HG03039 (cell line): Measurements from ENCODE around the gene ATP13A3.
"Not testable (repeated sequence)": the region's sequence is repeated elsewhere in the genome, so short reads cannot be mapped to it uniquely, and the experiment has no call there.

Source experiments
- ATAC-seq: cut with Tn5 transposase; IDR thresholded peaks from one replicate; pipeline ENCODE4 v1.9.1; 2021; ENCODE audit warnings: mild to moderate bottlenecking, moderate library complexity; ENCODE audit not compliant: unreplicated experiment

ATP13A3 gene

DNA sequence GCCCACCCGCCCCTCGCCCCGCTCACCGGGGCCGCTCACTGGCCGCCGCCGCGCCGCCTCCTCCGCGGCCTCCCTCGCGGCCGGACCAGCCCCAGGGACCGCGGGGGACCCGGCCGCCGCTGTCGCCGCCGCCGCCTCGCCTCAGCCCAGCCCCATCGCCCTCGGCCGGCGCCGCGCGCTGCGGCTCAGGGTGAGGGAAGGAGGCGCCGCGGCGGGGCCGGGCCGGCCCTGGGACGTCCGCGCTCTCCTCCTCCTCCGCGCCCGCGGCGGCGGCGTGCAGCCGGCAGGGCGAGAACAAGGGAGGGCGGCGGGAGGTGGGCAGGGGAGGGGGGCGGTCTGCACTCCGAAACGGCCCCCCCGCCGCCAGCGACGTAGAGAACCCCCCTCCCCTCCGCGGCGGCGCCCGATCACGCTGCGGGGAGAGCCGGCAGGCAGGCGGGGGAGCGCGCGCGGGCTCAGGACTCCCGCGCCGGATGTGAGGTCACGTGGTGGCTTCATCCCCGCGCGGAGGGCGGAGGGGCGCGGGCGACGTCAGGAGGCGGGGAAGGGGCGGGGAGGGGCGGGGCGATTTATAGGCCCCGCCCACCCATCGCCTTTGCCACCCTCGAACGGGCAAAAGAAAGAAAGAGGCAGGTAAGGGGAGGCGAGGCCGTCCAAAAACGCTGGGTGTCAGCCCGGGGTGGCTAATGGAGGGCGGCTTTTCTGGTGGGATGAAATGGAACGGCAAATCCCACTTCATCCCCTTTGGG lies at the start of gene ATP13A3:
ATP13A3 (minus strand) TSS at position 463 of the 749 bp plus-strand sequence. CDS start 24,812 bp downstream, outside the sequence.
- ATAC-seq: peak; percentile 62

DNA sequence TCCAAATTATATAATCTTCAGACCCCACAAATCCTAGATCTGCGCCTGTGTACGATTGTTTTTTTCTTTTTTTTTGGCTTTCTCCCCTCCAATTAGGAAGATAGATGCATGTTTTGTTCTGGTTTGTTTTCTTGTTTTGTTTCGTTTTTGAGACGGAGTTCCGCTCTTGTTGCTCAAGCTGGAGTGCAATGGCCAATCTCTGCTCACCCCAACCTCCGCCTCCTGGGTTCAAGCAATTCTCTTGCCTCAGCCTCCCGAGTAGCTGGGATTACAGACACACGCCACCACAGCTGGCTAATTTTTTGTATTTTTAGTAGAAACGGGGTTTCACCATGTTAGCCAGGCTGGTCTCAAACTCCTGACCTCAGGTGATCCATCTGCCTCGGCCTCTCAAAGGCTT lies 48.4 kb upstream of the ATP13A3 start:
- ATAC-seq: not testable (repeated sequence)

DNA sequence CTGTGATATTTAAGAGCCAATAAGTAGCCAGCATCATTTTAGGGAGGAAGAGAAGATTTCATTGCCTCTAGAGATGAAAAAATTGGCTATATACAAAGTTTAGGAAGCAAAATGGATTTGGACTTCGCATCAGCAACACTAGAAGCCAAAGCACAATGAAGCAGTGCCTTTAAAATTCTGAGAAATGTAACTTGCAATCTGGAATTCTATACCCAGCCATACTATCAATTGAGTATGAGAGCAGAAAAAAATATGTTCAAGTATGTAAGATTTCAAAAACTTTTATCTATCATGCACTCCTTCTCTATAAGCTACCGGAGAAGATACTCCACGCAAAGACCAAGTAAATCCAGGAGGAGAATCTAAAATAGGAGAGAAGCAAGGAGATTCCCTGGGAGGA lies 47.4 kb upstream of the ATP13A3 start:
- ATAC-seq: no peak

DNA sequence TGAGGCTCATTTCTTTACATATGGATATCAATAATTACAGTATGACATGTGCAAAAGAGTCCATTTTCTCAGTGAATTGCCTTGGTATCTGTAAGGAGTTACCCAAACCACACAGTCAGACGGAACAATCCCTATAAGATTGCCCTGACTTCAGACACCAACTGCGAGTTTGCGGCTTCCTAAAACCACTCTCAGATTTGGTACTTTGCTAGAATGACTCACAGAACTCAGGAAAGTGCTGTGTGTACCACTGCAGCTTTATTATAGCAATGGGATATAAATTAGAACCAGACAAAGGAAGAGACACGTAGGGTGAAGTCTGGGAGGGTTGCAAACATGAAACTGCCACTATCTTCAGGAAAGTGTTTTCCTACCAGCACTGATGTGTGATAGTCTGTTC lies 45.8 kb upstream of the ATP13A3 start:
- ATAC-seq: no peak

DNA sequence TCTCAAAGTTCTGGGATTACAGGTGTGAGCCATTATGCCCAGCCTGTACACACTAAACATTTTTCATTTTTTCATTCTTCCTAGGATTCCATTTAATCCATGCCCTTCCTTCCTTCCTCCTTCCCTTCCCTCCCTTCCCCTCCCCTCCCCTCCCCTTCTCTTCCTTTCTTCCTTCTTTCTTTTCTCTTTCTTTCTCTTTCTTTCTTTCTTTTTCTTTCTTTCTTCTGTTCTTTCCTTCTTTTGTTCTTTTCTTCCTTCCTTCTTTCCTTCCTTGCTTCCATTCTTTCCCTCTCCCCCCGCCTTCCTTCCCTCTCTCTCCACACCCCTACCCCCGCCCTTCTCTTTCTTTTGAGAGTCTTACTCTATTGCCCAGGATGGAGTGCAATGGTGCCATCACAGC lies 40.9 kb upstream of the ATP13A3 start:
- no peak for ATAC-seq

DNA sequence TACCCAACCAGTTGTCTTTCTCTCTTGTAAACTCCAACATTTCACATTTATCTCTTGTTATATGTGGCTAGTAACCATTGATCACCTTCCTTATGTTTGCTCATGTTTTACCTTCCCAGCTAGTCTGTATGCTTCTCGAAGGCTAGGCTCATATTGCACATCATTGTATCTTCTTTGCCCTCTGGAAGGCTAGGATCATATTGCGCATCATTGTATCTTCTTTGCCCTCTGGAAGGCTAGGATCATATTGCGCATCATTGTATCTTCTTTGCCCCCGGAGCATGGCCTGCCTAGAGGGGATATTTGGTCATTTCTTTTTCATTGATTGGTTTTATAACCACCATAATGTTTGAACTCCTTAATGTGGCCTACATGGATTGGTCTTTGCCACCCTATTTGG lies 39.4 kb upstream of the ATP13A3 start:
- no peak for ATAC-seq

DNA sequence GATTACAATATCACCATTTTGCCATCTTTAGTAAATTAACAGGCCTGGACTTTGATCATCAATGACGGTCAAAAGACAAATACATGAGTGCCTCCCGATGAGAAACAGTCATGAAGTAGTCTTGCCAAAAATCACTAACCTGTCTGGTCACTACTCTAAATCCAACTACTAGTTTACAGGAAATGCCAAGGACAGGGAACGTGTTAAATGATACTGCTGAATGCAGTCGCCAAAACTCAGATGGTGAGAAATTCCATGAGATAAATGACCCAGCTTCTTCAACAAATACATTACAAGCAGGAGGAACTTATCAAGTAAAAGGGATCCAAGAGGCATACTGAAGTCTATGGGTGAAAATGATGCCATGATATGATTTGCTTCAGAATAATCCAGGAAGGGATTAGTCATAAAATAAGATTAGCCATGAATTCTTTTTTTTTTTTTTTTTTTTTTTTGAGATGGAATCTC lies 35.8 kb upstream of the ATP13A3 start:
- no peak for ATAC-seq

DNA sequence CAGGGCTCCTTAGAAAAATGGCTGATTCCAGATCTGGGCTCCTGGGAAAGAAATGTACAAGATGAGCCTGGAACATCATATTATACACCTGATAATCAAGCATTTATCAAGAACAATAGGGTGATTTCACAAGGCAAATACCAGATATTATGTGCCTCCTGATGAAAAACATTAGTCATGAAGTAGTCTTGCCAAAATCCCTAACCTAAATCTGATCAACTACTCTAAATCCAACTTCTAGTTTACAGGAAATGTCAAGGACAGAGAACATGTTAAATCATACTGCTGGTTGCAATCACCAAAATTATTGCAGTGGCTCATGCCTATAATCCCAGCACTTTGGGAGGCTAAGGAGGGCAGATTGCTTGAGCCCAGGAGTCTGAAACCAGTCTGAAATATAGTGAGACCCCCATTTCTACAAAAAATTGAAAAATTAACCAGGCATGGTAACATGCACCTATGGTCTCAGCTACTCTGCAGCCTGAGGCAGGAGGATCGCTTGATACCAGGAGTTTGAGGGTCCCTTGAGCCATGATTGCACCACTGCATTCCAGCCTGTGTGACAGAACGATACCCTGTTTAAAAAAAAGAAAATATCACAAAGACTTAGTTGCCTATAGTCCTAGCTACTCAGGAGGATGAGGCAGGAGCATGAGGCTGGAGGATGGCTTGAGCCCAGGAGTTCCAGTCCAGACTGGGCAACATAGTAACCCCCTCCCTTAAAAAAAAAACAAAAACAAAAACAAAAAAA lies 34.9 kb upstream of the ATP13A3 start:
- no peak for ATAC-seq

DNA sequence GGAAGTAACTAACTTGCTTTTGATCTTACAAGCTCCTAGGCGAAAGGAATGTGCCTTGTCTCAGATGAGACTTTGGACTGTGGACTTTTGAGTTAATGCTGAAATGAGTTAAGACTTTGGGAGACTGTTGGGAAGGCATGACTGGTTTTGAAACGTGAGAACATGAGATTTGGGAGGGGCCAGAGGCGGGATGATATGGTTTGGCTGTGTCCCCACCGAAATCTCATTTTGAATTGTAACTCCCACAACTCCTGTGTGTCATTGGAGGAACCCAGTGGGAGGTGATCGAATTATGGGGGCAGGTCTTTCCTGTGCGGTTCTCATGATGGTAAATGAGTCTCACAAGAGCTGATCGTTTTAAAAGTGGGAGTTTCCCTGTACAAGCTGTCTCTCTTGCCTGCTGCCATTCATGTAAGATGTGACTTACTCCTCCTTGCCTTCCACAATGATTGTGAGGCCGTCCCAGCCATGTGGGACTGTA lies 33.9 kb upstream of the ATP13A3 start:
- ATAC-seq: not testable (repeated sequence)

DNA sequence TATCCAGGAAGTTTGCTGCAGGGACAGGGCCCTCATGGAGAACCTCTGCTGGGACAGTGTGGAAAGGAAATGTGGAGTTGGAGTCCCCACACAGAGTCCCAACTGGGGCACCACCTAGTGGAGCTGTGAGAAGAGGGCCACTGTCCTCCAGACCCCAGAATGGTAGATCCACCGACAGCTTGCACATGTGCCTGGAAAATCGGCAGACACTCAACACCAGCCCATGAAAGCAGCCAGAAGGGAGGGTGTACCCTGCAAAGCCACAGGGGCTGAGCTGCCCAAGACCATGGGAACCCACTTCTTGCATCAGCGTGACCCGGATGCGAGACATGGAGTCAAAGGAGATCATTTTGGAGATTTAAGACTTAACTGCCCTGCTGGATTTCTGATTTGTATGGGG lies 33.4 kb upstream of the ATP13A3 start:
- ATAC-seq: not testable (repeated sequence)

DNA sequence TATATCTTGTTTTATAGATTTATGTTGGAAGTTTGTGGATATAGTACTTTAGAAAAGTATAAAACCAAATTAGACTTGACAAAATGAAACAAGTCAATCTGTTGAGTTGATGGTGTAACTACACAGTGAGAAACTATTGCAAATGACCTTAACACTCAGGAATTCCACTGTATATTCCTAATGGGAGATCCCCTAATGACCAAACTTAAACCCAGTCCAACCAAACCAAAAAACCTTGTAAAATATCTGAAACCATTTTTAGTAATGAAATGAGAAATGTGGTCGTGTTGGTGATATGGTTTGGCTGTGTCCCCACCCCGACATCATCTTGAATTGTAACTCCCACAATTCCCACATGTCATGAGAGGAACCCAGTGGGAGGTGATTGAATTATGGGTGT lies 31.9 kb upstream of the ATP13A3 start:
- no peak for ATAC-seq

DNA sequence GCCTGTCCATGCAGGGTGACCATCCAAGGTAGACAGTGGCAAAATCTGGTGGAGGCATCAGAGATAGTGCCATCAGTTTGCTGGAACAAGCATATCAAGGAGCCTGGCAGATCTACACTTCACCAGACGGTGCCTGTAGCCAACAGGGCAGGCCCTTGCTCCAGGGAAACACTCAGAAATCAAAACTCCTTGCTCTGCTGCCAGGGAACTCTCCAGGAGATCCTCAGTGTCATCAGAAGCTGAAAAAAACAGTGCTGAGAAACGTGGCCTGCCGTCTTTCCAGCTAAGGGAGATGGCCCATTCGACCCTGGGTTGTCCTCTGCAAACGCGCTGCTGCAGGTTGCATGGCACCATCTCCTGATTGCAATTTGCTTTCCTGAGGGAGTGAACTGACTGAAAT lies 30.5 kb upstream of the ATP13A3 start:
- no peak for ATAC-seq

DNA sequence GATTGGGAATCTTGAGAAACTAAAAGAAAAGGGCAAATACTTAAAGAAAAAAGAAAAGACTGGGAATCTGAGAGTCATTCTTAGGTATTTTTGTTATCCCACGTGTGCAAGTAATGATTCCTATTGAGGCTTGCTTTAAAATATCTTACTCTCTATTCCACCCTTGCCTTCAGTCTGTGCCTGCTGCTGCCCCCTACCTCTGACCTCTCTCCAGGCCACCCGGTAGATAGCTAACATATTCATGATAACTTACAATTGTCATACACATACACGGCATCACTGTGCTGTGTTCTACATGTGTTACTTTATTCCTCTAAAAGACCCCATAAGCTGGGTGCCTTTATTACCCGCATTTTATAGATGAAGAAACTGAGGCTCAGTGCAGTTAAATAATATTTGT lies 27.8 kb upstream of the ATP13A3 start:
- ATAC-seq: no peak

DNA sequence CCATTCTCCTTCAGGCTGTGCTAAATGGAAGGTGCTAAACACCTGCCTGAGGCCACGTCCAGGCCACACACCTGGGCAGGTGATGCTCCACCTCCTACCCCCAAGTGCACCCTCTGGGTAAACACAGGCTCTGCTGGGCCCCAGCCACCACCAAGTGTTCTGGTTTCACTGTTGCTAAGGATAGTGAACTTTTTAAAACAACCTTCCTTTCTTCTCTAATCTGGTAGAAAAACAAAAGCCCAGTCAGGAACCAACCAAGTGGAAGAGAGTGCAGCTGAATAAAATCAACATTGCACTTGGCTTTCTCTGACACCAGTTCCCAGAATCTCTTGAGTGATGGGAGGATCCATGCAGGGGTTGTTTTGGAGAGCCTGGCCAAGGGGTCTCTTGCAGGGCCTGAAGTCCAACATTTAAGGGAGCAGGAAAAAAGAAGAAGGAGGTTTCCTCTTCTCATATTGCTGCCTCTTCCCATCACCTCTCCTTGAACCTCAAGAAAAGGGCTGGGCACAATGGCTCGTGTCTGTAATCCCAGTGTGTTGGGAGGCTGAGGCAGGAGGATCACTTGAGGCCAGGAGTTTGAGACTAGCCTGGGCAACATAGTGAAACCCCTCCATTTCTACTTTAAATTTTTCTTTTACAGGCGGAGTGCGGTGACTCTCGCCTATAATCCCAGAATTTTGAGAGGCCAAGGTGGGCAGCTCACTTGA lies 26.2 kb upstream of the ATP13A3 start:
- no peak for ATAC-seq

DNA sequence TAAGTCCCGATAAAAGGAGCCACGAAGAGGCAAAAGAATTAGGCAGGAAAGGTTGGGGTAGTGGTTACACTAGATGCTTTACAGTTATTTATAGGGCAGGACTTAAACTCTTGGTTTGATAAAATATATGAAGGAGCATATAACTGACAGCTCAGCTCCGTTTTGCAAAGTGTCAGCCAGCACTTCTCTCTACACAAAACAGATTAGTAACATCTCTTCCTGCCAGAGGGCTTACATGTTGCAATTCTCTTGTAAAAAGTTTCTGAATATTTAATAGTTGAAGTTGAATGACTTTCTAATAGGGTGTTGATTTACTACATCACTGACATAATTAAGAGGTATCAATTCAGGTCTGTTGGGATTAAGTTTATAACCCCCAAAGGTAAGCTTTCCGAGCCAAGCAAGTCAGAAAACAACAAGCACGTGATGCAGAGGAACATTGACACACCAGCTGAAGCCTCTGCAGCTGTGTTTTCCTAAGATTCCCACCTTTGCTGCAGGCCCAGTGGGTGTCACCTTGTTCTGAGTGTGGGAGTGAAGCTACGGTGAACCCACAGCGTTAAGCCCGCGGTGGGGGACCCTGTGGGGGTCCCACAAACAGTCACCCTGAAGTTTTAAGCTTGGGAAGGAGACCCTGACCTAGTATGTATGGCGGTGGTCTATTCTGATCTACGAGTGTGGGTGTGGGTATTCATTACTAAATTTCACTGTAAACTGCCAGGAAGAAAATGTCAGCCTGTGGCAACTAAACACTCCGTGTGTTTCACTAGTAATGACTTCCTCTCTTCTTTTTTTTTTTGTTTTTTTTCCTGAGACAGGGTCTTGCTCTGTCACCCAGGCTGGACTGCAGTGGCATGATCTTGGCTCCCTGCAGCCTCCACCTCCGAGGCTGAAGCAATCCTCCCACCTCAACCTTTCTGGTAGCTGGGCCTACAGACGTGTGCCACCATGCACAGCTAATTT lies 22.0 kb upstream of the ATP13A3 start:
- no peak for ATAC-seq

DNA sequence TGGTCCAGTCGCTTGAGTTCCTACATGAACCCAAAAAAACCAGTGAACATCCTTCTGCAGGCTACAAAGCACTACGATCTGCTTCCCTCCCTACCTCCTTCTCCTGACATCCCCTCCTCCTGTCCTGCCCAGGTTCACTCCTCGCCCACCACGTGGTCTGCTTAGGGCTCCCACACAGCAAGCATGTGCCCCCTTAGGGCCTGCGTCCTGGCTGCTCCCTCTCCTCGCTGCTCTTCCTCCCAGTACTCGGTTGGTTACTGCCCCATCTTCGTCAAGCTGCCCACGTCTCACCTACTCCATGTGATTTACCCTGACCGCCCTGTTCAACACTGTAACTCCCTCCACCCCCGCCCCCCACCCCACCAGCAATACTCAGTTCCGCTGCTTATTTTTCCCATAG lies 20.8 kb upstream of the ATP13A3 start:
- no peak for ATAC-seq

DNA sequence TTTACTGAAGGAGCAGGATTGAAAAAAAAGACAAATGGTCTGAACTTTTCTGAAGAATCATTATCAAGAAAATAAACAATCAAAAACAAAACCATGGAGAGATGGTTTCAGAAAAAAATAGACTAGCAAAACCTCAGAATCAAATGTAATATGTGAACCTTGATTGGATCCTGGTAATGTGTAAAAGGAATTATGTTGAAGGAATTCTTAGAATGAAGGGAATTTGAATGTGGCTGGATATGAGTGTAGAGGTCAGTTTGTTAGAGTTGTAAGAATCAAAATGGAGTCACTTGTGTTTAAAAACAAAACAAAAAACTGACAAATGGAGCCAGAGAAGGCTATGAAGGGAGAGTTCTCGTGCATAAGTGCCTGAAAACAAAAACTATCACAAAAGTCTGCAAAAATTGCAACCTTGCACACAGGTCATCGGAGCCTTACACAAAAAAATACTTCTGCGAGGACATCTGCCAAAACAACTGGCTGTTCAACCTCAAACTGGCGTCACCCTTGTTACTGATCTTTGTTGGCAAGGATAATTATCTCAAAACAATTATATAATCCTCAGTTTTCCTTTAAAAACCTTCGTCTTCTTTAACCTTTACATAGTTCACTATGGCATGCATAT lies 19.1 kb upstream of the ATP13A3 start:
- no peak for ATAC-seq

DNA sequence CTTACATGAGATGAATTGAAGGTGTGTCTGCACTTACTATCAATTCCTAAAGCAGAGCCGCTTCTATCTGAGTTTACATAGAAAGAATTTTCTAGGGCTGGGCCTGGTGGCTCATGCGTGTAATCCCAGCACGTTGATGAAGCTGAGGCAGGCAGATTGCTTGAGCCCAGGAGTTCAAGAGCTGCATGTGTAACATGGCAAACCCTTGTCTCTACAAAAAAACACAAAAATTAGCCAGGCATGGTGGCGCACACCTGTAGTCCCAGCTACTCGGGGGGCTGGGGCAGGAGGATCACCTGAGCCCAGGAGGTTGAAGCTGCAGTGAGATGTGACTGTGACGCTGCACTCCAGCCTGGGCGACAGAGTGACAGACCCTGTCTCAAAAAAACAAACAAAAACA lies 18.1 kb upstream of the ATP13A3 start:
- no peak for ATAC-seq

DNA sequence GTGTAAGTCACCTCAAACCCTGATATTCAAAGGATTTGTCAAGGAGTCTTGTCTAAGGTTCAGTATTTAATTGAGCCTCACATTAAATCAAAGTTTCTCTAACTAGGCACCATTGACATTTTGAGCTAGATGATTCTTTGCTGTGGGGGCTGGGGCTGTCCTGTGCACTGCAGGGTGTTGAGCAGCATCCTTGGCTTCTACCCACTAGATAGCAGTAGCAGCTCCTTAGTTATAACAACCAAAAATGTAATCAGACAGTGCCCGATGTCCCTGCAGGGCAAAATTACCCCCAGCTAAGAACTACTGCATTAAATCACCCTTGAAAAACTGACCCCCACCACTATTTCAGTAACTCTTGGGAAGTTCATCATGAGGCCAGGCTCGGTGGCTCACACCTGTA lies 17.3 kb upstream of the ATP13A3 start:
- no peak for ATAC-seq

DNA sequence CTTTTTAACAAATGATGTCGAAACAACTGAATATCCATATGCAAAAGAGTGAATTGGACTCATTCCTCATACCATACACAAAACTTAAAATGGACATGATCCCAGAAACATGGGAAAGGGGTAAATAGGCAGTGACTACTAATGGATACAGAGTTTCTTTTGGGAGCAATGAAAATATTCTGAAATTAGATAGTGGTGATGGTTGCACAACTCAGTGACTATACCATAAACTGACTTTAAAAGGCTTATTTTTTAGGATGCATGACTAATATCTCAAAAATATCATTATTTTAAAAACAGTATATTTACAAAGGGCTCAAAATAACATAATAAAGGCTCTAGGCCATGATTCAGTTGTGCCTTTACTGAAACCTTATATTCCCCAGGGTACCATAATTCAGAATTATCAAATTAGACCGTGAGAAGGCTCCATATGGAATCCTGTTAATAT lies 16.3 kb upstream of the ATP13A3 start:
- no peak for ATAC-seq
